Rectal smooth muscle tissue (tissue), 1 donor: ENCODE results near the gene OXNAD1.
A peak's percentile ranks its signal among the peaks of the same experiment; 100 is the strongest.

Experiments used
- H3K27ac ChIP-seq: one replicate; pipeline ENCODE4 v1.7.0; 2013; ENCODE audit warnings: low read depth, low read length, inconsistent platforms
- H3K27me3 ChIP-seq: one replicate; pipeline ENCODE4 v1.7.0; 2013; ENCODE audit warnings: low read length; ENCODE audit not compliant: control insufficient read depth, insufficient read depth
- H3K36me3 ChIP-seq: one replicate; pipeline ENCODE4 v1.7.0; 2013; ENCODE audit warnings: low read length; ENCODE audit not compliant: control insufficient read depth, insufficient read depth
- H3K4me1 ChIP-seq: one replicate; pipeline ENCODE4 v1.7.0; 2013; ENCODE audit warnings: low read length; ENCODE audit not compliant: control insufficient read depth, insufficient read depth
- H3K4me3 ChIP-seq: one replicate; pipeline ENCODE4 v1.7.0; 2013; ENCODE audit warnings: low read length
- H3K9ac ChIP-seq: one replicate; pipeline ENCODE4 v1.7.0; 2013; ENCODE audit warnings: low read length

Gene OXNAD1

GRCh38 chr3:16288664-16289063, 23.7 kb downstream of the OXNAD1 start:
- no peaks in the 10 kb centered on the region for H3K4me1 ChIP-seq
- H3K4me3 ChIP-seq = peak overlapping the region; percentile 25
- H3K36me3 ChIP-seq = peaks cover 3% of the 10 kb centered on the region
- H3K9ac ChIP-seq = no peak overlapping the region
- H3K27me3 ChIP-seq = no peaks in the 10 kb centered on the region
- no peak overlapping the region for H3K27ac ChIP-seq

- Histone ChIP-seq H3K27ac (no peak overlapping the region), H3K4me1 (no peaks in the 10 kb centered on the region), H3K27me3 (no peaks in the 10 kb centered on the region), H3K4me3 (no peak overlapping the region), H3K36me3 (peaks cover 3% of the 10 kb centered on the region), H3K9ac (no peak overlapping the region)
Measured at GRCh38 chr3:16289144-16289889, 24.3 kb downstream of the OXNAD1 start.

- Histone ChIP-seq H3K27me3 (no peaks in the 10 kb centered on the region), H3K4me1 (no peaks in the 10 kb centered on the region), H3K9ac (no peak overlapping the region), H3K36me3 (peaks cover 3% of the 10 kb centered on the region), H3K4me3 (no peak overlapping the region), H3K27ac (no peak overlapping the region)
Measured at GRCh38 chr3:16290007-16290826, 25.2 kb downstream of the OXNAD1 start.

GRCh38 chr3:16290827-16291196, 25.8 kb downstream of the OXNAD1 start:
- Histone ChIP-seq H3K4me1 (no peaks in the 10 kb centered on the region), H3K4me3 (no peak overlapping the region), H3K27me3 (no peaks in the 10 kb centered on the region), H3K36me3 (peaks cover 3% of the 10 kb centered on the region), H3K27ac (no peak overlapping the region), H3K9ac (no peak overlapping the region)

- Histone ChIP-seq H3K27ac (no peak overlapping the region), H3K4me3 (no peak overlapping the region), H3K27me3 (no peaks in the 10 kb centered on the region), H3K9ac (no peak overlapping the region), H3K4me1 (peaks cover 6% of the 10 kb centered on the region), H3K36me3 (no peaks in the 10 kb centered on the region)
Measured at GRCh38 chr3:16294844-16295243, 29.8 kb downstream of the OXNAD1 start.

- Histone ChIP-seq H3K4me1 (peaks cover 6% of the 10 kb centered on the region), H3K9ac (no peak overlapping the region), H3K27me3 (no peaks in the 10 kb centered on the region), H3K27ac (no peak overlapping the region), H3K4me3 (no peak overlapping the region), H3K36me3 (no peaks in the 10 kb centered on the region)
Measured at GRCh38 chr3:16295298-16295890, 30.4 kb downstream of the OXNAD1 start.

GRCh38 chr3:16297997-16298885, 33.2 kb downstream of the OXNAD1 start:
- Histone ChIP-seq H3K27me3 (no peaks in the 10 kb centered on the region), H3K4me3 (no peak overlapping the region), H3K4me1 (peaks cover 6% of the 10 kb centered on the region), H3K36me3 (peaks cover 2% of the 10 kb centered on the region), H3K9ac (no peak overlapping the region), H3K27ac (no peak overlapping the region)

GRCh38 chr3:16298891-16299290, 33.9 kb downstream of the OXNAD1 start:
- H3K27ac ChIP-seq = no peak overlapping the region
- peaks cover 6% of the 10 kb centered on the region for H3K4me1 ChIP-seq
- H3K4me3 ChIP-seq = no peak overlapping the region
- H3K36me3 ChIP-seq = peaks cover 2% of the 10 kb centered on the region
- H3K9ac ChIP-seq = no peak overlapping the region
- no peaks in the 10 kb centered on the region for H3K27me3 ChIP-seq

- Histone ChIP-seq H3K4me3 (no peak overlapping the region), H3K4me1 (peaks cover 6% of the 10 kb centered on the region), H3K9ac (no peak overlapping the region), H3K36me3 (peaks cover 2% of the 10 kb centered on the region), H3K27ac (no peak overlapping the region), H3K27me3 (no peaks in the 10 kb centered on the region)
Measured at GRCh38 chr3:16299746-16300145, 34.7 kb downstream of the OXNAD1 start.

GRCh38 chr3:16300307-16300706, 35.3 kb downstream of the OXNAD1 start:
- no peak overlapping the region for H3K27ac ChIP-seq
- H3K9ac ChIP-seq = no peak overlapping the region
- peaks cover 5% of the 10 kb centered on the region for H3K36me3 ChIP-seq
- H3K4me1 ChIP-seq = peaks cover 6% of the 10 kb centered on the region
- H3K4me3 ChIP-seq = no peak overlapping the region
- H3K27me3 ChIP-seq = no peaks in the 10 kb centered on the region

GRCh38 chr3:16300881-16301359, 35.9 kb downstream of the OXNAD1 start:
- H3K36me3 ChIP-seq = peaks cover 5% of the 10 kb centered on the region
- no peaks in the 10 kb centered on the region for H3K27me3 ChIP-seq
- no peak overlapping the region for H3K27ac ChIP-seq
- H3K4me1 ChIP-seq = peaks cover 6% of the 10 kb centered on the region
- no peak overlapping the region for H3K9ac ChIP-seq
- no peak overlapping the region for H3K4me3 ChIP-seq

GRCh38 chr3:16301507-16301906, 36.5 kb downstream of the OXNAD1 start:
- no peak overlapping the region for H3K4me3 ChIP-seq
- H3K27ac ChIP-seq = no peak overlapping the region
- H3K4me1 ChIP-seq = peaks cover 6% of the 10 kb centered on the region
- peaks cover 5% of the 10 kb centered on the region for H3K36me3 ChIP-seq
- H3K9ac ChIP-seq = no peak overlapping the region
- H3K27me3 ChIP-seq = no peaks in the 10 kb centered on the region
